NCI-H128 (cell line): ENCODE results near the gene PTPN22.

ENCODE experiments used
- DNase-seq: peaks from one replicate; lab custom pipeline; 2025; ENCODE audit not compliant: unreplicated experiment; lab: John Stamatoyannopoulos, UW

The PTPN22 gene

GRCh38 chr1:113887402-113888175, 16.1 kb upstream of the PTPN22 start, which contains the start of gene BCL2L15:
BCL2L15 (minus strand) TSS chr1:113887581; CDS start chr1:113887375, 206 bp downstream.
- no peak for DNase-seq

GRCh38 chr1:113886417-113887401, 15.2 kb upstream of the PTPN22 start:
- DNase-seq: no peak

DNA sequence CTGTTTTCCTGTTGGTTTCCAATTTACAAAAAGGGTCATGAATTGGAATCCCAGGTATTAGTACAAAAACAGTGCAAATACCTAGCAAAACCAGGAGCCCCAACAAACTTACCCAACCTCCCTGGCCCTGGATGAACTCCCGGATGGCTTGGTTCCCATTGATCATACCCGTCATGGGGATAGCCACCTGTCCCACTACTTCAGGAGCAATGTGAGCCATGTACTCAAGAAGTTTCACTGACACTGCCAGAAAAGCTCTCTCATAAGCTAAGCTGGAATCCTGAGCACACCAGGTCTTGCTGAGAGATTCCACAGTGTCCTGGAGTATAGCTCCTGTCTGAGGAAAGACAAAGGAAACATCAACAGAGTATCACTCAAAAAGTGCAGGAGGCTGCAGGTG, 10.1 kb upstream of the PTPN22 start:
- no peak for DNase-seq

- DNase-seq: no peak
Observed at GRCh38 chr1:113879739-113880038, 8.2 kb upstream of the PTPN22 start.

- no peak for DNase-seq
Observed at GRCh38 chr1:113876176-113876575, 4.7 kb upstream of the PTPN22 start.

GRCh38 chr1:113875714-113876113, 4.2 kb upstream of the PTPN22 start:
- no peak for DNase-seq

DNA sequence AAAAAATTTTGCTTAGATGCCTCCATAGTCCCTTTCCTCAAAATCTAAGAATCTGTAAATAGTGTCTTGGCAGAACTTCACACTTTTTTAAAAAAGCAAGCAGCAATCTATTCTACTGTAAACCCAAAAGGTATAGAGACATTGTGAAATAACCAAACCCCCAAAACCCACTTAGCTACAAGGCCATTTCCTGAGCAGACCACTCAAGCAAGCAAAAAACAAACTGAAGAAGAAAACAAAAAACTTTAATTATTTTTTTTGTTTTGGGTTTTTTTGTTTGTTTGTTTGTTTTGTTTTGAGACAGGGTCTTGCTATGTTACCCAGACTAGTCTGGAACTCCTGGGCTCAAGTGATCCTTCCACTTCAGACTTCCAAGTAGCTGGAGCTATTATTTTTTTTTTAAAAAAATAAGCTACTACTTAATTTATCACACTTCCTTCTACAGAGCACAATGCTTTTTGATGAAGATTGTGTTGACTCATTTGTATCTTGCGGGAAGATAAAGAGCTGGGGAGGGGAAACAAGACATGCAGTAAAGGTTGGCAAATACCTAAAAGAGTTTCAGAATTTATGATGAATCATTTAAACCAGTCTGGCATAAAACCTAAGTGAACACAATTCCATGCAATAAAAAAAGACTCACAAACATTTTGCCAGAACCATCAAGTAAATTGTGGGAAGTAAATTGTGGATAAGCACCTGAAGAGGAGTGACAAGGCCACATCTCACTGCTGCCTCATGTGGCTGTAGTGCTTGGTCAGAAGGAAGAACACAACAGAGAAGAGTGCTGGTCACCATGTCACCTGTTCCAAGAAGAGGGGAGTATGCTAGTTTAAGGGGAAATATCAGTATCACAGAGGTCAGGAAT, 2.7 kb upstream of the PTPN22 start:
- DNase-seq: no peak

DNA sequence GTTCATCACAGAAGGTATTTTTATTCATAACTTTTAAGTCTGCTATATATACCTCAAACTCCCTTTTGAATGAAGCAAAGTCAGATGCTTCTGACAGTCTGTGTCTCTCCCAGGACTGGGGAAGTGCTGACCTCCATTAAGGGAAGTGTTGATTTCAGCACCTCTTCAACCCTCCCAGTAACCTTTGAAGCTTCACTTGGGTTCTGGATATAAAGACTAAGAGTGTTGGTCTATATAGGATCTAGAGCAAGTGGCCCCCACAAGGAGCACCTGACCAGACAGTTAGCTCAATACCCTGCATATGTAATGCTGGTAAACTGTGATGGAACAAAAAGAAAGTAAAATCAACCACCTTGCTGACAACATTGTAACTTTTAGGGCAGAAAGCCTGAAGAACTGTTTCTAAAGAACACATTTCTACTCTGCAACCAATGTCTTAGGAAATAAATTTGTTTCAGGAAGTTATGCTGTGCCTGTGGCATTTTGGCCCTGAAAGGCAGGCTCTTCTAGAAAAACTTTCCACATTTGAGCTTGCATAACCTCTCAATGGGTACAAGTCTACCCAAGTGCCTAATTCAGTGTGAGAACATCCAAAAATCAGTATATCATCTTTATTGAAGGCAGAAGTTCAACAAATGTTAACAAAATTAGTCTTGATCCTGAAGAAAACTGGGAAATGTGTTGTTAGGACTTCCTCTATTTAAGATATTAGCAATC, 865 bp upstream of the PTPN22 start:
- no peak for DNase-seq

GRCh38 chr1:113870778-113871177, 734 bp downstream of the PTPN22 start:
- DNase-seq: no peak

GRCh38 chr1:113868387-113869083, 3.0 kb downstream of the PTPN22 start:
- DNase-seq: no peak

- no peak for DNase-seq
Observed at GRCh38 chr1:113861641-113862040, 9.9 kb downstream of the PTPN22 start.

DNA sequence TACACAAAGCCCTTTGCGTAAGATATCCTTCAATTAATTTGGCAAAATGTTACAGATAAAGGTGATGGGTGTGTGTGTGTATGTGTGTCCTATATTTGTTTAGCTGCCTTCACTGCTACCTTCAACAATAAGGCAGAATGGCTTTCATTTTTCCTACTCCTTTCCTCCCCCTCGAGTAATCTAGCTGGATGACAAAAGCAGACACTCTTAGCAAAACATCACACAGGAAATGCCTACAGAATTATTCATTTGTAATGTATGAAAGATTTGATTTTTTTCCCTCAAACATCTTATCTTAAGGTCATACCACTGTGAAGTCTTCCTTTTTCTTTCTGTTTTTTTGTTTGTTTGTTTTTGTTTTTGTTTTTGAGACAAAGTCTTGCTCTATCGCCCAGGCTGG, 10.6 kb downstream of the PTPN22 start:
- DNase-seq: no peak

DNA sequence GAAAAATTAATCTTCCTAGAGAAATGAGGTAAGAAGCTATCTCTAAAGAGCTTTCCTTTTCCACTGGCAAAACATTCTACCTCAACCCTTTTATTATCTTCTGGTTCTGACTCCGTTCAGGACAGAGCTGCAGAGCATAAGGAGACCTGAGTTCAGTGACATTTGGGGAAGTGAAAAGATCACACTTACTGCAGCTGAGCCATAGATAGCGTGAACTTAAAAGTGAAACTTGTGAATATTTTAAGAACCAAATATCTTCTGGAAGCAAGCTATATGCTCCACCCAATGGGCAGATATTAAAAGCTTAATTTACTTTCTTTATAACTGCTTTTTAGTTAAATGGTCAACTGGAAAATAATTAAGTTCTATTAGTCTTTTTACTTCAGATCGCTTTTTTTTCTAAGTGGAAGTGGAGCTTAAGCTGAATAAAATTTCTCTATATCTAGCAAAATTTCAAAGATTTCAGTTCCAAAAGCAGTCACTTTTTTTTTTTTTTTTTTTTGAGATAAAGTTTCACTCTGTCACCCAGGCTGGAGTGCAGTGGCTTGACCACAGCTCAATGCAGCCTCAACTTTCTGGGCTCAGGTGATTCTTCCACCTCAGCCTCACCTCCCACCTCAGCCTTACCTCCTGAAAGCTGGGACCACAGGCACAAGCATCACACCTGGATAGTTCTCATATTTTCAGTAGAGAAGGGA, 11.9 kb downstream of the PTPN22 start:
- DNase-seq: no peak

DNA sequence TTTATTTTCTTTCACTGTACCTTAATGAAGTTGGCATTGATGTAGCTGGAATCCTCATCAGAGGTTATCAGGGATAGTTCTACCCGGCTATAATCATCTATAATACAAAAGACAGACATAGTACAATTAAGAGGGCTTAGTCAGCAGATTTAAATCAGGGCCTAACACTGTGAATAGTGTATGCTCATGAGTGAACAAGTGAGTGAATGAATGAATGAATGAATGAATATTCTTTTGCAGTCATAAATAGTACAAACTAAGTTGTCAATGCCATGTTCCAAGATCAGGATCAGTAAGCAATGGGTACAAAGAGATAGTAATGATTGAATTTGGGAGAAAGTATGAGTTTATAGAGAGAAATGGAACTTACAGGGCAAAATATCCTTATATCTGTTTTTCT, 12.5 kb downstream of the PTPN22 start:
- DNase-seq: no peak

- no peak for DNase-seq
Observed at GRCh38 chr1:113858418-113858817, 13.1 kb downstream of the PTPN22 start.

- DNase-seq: no peak
Observed at GRCh38 chr1:113857776-113858175, 13.7 kb downstream of the PTPN22 start.

DNA sequence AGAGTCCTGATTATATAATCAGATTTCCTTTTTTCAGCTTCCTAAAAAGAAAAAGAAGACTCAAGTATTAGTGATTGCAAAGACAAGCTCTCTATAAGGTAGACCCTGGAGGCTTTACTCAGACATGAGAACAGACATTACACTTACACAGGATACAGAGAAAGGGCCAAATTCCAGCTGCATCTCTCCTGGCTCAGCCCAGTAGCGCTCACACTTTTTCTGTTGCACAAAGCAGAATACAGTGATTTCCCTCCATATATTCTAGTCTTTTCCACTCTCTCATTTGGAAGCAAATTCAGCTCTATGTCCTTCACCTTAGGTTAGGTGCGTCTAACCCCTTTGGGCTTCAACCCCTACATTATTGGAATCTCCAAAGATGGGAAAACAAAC, 15.1 kb downstream of the PTPN22 start:
- no peak for DNase-seq

GRCh38 chr1:113855630-113856400, 15.7 kb downstream of the PTPN22 start:
- DNase-seq: no peak

- DNase-seq: no peak
Observed at GRCh38 chr1:113854234-113854633, 17.3 kb downstream of the PTPN22 start.
